C4-2B (cell line): ENCODE results near the gene FNDC3B.

ENCODE experiments used
- ZFX ChIP-seq: fragments of 450-650 bp; IDR thresholded peaks from 2 replicates; pipeline ENCODE4 v1.6.1; 2017
- TF ChIP-seq, protein P1 (sequence below): fragments of 450-650 bp; conservative IDR thresholded peaks from 2 replicates; pipeline ENCODE4 v1.5.1; 2017; ENCODE audit warnings: mild to moderate bottlenecking

DNA sequence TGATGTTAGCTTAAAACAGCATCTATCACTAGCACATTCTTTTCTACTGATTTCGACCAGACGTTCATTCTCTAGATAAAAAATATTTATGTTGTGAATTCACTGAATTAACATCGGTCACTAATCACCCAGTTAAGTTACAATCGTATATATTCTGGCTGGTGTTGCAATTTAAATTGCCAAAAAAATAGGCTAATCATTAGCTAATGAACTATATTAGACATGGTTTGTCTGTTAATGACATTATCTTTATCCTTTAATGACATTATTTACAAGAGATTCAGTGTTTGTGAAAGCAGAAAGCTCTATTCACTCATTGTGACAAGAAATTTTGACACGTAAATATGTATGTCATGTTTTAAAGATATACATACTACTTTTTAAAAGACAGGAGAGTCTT, 402.2 kb downstream of the FNDC3B start:
- TF ChIP-seq, protein P1, sequence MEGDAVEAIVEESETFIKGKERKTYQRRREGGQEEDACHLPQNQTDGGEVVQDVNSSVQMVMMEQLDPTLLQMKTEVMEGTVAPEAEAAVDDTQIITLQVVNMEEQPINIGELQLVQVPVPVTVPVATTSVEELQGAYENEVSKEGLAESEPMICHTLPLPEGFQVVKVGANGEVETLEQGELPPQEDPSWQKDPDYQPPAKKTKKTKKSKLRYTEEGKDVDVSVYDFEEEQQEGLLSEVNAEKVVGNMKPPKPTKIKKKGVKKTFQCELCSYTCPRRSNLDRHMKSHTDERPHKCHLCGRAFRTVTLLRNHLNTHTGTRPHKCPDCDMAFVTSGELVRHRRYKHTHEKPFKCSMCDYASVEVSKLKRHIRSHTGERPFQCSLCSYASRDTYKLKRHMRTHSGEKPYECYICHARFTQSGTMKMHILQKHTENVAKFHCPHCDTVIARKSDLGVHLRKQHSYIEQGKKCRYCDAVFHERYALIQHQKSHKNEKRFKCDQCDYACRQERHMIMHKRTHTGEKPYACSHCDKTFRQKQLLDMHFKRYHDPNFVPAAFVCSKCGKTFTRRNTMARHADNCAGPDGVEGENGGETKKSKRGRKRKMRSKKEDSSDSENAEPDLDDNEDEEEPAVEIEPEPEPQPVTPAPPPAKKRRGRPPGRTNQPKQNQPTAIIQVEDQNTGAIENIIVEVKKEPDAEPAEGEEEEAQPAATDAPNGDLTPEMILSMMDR, result no peak
- TF ChIP-seq ZFX, result no peak
